ENCODE measurements around the gene ROR1. TPM values are rescaled to one million over a fixed set of nuclear protein-coding genes. Genes with fewer than 3 reads are reported as not detected.

Gene ROR1
- total RNA-seq, 1 donor from 2014 or later: 12.3 TPM

- no peak for DNase-seq (ENCODE audit: low spot score)
Measured at GRCh38 chr1:63967901-63968300, 194.1 kb downstream of the ROR1 start.

GRCh38 chr1:63968663-63969440 is 195.0 kb downstream of the ROR1 start:
- no peak for DNase-seq (ENCODE audit: low spot score)

- DNase-seq (ENCODE audit: low spot score): no peak
Measured at GRCh38 chr1:63969441-63969901, 195.7 kb downstream of the ROR1 start.

- DNase-seq (ENCODE audit: low spot score): no peak
Measured at GRCh38 chr1:63971557-63971956, 197.7 kb downstream of the ROR1 start.

GRCh38 chr1:63973005-63973419 is 199.2 kb downstream of the ROR1 start:
- no peak for DNase-seq (ENCODE audit: low spot score)

- no peak for DNase-seq (ENCODE audit: low spot score)
Measured at GRCh38 chr1:63974966-63975365, 201.1 kb downstream of the ROR1 start.

- DNase-seq (ENCODE audit: low spot score): no peak
Measured at GRCh38 chr1:63975481-63975880, 201.7 kb downstream of the ROR1 start.

- no peak for DNase-seq (ENCODE audit: low spot score)
Measured at GRCh38 chr1:63976006-63976405, 202.2 kb downstream of the ROR1 start.

GRCh38 chr1:63977466-63977865 is 203.6 kb downstream of the ROR1 start:
- no peak for DNase-seq (ENCODE audit: low spot score)

GRCh38 chr1:63980740-63981407 is 207.1 kb downstream of the ROR1 start:
- no peak for DNase-seq (ENCODE audit: low spot score)

- DNase-seq (ENCODE audit: low spot score): no peak
Measured at GRCh38 chr1:63981408-63981773, 207.6 kb downstream of the ROR1 start.

- DNase-seq (ENCODE audit: low spot score): no peak
Measured at GRCh38 chr1:63982201-63982600, 208.4 kb downstream of the ROR1 start.

- DNase-seq (ENCODE audit: low spot score): no peak
Measured at GRCh38 chr1:63983391-63984256, 209.8 kb downstream of the ROR1 start.

GRCh38 chr1:63984257-63984929 is 210.6 kb downstream of the ROR1 start:
- DNase-seq (ENCODE audit: low spot score): no peak

GRCh38 chr1:63984930-63985290 is 211.1 kb downstream of the ROR1 start:
- DNase-seq (ENCODE audit: low spot score): no peak

GRCh38 chr1:63987014-63987627 is 213.3 kb downstream of the ROR1 start:
- no peak for DNase-seq (ENCODE audit: low spot score)

- DNase-seq (ENCODE audit: low spot score): no peak
Measured at GRCh38 chr1:63987628-63988024, 213.8 kb downstream of the ROR1 start.

- DNase-seq (ENCODE audit: low spot score): no peak
Measured at GRCh38 chr1:63988941-63989340, 215.1 kb downstream of the ROR1 start.

GRCh38 chr1:63991685-63992084 is 217.9 kb downstream of the ROR1 start:
- no peak for DNase-seq (ENCODE audit: low spot score)

- DNase-seq (ENCODE audit: low spot score): no peak
Measured at GRCh38 chr1:64000021-64000420, 226.2 kb downstream of the ROR1 start.

- no peak for DNase-seq (ENCODE audit: low spot score)
Measured at GRCh38 chr1:64001038-64001437, 227.2 kb downstream of the ROR1 start.
